Neuronal stem cell (in vitro differentiated cells): ENCODE results near the gene SIRPB1.

Experiments used
- DNase-seq: peaks from one replicate; pipeline ENCODE4 v3.0.0-alpha.2; 2013; ENCODE audit warnings: low spot score
- H2AFZ ChIP-seq: one replicate; pipeline ENCODE4 v1.6.1; 2013; ENCODE audit warnings: mild to moderate bottlenecking, low read length, inconsistent platforms
- H2AK5ac ChIP-seq: 2 replicates; pipeline ENCODE4 v1.6.1; 2013; ENCODE audit warnings: low read depth, mild to moderate bottlenecking, inconsistent platforms, low read length, moderate library complexity, mixed read lengths
- H2BK120ac ChIP-seq: 2 replicates; pipeline ENCODE4 v1.6.1; 2013; ENCODE audit warnings: low read depth, mild to moderate bottlenecking, inconsistent platforms, low read length, moderate library complexity, mixed read lengths
- H2BK12ac ChIP-seq: one replicate; pipeline ENCODE4 v1.6.1; 2013; ENCODE audit warnings: low read length, inconsistent platforms
- H2BK15ac ChIP-seq: 2 replicates; pipeline ENCODE4 v1.6.1; 2013; ENCODE audit warnings: mild to moderate bottlenecking, low read length, inconsistent platforms, mixed read lengths
- H2BK5ac ChIP-seq: one replicate; pipeline ENCODE4 v1.6.1; 2013; ENCODE audit warnings: inconsistent platforms, mild to moderate bottlenecking, low read length, moderate library complexity
- H3K14ac ChIP-seq: one replicate; pipeline ENCODE4 v1.6.1; 2013; ENCODE audit warnings: low read length, inconsistent platforms
- H3K18ac ChIP-seq: 2 replicates; pipeline ENCODE4 v1.6.1; 2013; ENCODE audit warnings: low read length, inconsistent platforms
- H3K23ac ChIP-seq: 2 replicates; pipeline ENCODE4 v1.6.1; 2013; ENCODE audit warnings: low read depth, mild to moderate bottlenecking, mixed read lengths, low read length, inconsistent platforms; ENCODE audit not compliant: poor library complexity
- H3K27ac ChIP-seq: replicated peaks from 3 replicates; pipeline ENCODE4 v1.5.1; 2013; ENCODE audit warnings: low read length, inconsistent platforms
- H3K27me3 ChIP-seq, 3 experiments: 2 replicates each; pipeline ENCODE4 v1.6.1; 2013; ENCODE audit warnings: low read length in 3 of 3, mild to moderate bottlenecking in 2 of 3, inconsistent platforms in 1 of 3, low read depth in 1 of 3, mixed read lengths in 1 of 3, moderate library complexity in 1 of 3; ENCODE audit not compliant: control insufficient read depth in 3 of 3, insufficient read depth in 3 of 3
- H3K36me3 ChIP-seq, 2 donors: replicated peaks in 1 of 2; 2 replicates each; pipeline ENCODE4 v1.6.1; 2013; ENCODE audit warnings: low read length in 2 of 2; ENCODE audit not compliant: control insufficient read depth in 2 of 2, insufficient read depth in 2 of 2
- H3K4ac ChIP-seq: 2 replicates; pipeline ENCODE4 v1.6.1; 2013; ENCODE audit warnings: inconsistent platforms, mild to moderate bottlenecking, low read length, moderate library complexity
- H3K4me1 ChIP-seq, 2 donors: 1 replicate in 1 of 2; 2 replicates in 1 of 2; pipeline ENCODE4 v1.6.1; 2013; ENCODE audit warnings: low read length in 2 of 2, low read depth in 1 of 2; ENCODE audit not compliant: control insufficient read depth in 2 of 2, insufficient read depth in 1 of 2
- H3K4me2 ChIP-seq: one replicate; pipeline ENCODE4 v1.6.1; 2013; ENCODE audit warnings: mild to moderate bottlenecking, low read length, inconsistent platforms; ENCODE audit not compliant: insufficient read depth, poor library complexity, severe bottlenecking
- H3K4me3 ChIP-seq, 2 donors: 2 replicates each; pipeline ENCODE4 v1.5.1; 2013; ENCODE audit warnings: low read length in 2 of 2, mild to moderate bottlenecking in 2 of 2, inconsistent platforms in 1 of 2, moderate library complexity in 1 of 2
- H3K79me1 ChIP-seq: one replicate; pipeline ENCODE4 v1.6.1; 2013; ENCODE audit warnings: low read depth, mild to moderate bottlenecking, inconsistent platforms, low read length, moderate library complexity
- H3K9ac ChIP-seq: one replicate; pipeline ENCODE4 v1.6.1; 2013; ENCODE audit warnings: mild to moderate bottlenecking, low read depth, low read length, inconsistent platforms; ENCODE audit not compliant: poor library complexity
- H3K9me3 ChIP-seq, 2 donors: replicated peaks in 1 of 2; 2 replicates each; pipeline versions ENCODE3 to v1.6.1; 2013; ENCODE audit warnings: low read length in 2 of 2, mild to moderate bottlenecking in 2 of 2, inconsistent platforms in 1 of 2, low read depth in 1 of 2, mixed read lengths in 1 of 2, moderate library complexity in 1 of 2; ENCODE audit not compliant: control insufficient read depth in 2 of 2, insufficient read depth in 1 of 2
- H4K8ac ChIP-seq: one replicate; pipeline ENCODE4 v1.6.1; 2013; ENCODE audit warnings: low read depth, mild to moderate bottlenecking, inconsistent platforms, low read length, moderate library complexity
- H4K91ac ChIP-seq: one replicate; pipeline ENCODE4 v1.6.1; 2013; ENCODE audit warnings: low read length, low read depth, mild to moderate bottlenecking, inconsistent platforms; ENCODE audit not compliant: poor library complexity
- WGBS, 2 donors: extraction: QIAGEN DNeasy Blood & Tissue Kit; methylation state at CpG; one replicate each; pipeline ENCODE4 v1.1.7; 2013; ENCODE audit warnings: missing lambda C conversion rate in 2 of 2, mixed read lengths in 1 of 2; ENCODE audit not compliant: insufficient read length in 2 of 2, insufficient replicate concordance in 1 of 2; ENCODE audit errors: extremely low coverage in 2 of 2; 5-methylcytosine and 5-hydroxymethylcytosine counted together

The SIRPB1 gene

GRCh38 chr20:1623501-1624205 lies 3.8 kb upstream of the SIRPB1 start:
- no peak overlapping the region for H4K91ac ChIP-seq
- H3K4me3 ChIP-seq = no peak overlapping the region
- no peak overlapping the region for H3K4me2 ChIP-seq
- no peak overlapping the region for H3K27ac ChIP-seq
- no peak overlapping the region for H2BK120ac ChIP-seq
- H2BK15ac ChIP-seq = no peak overlapping the region
- no peaks in the 10 kb centered on the region for H3K9me3 ChIP-seq
- H4K8ac ChIP-seq = no peak overlapping the region
- H3K4me1 ChIP-seq = no peaks in the 10 kb centered on the region
- no peak overlapping the region for H3K9ac ChIP-seq
- H2AK5ac ChIP-seq = no peak overlapping the region
- H3K27me3 ChIP-seq = peaks cover 0 to 6% (median 0%) of the 10 kb centered on the region in 3 experiments
- no peak overlapping the region for H3K4ac ChIP-seq
- no CpG with 5 or more reads among the region's 14 CpGs for WGBS, 2 donors
- no peak for DNase-seq
- H3K23ac ChIP-seq = no peak overlapping the region
- no peaks in the 10 kb centered on the region for H3K79me1 ChIP-seq
- no peak overlapping the region for H2AFZ ChIP-seq
- H2BK12ac ChIP-seq = no peak overlapping the region
- H3K14ac ChIP-seq = no peak overlapping the region
- no peaks in the 10 kb centered on the region for H3K36me3 ChIP-seq
- no peak overlapping the region for H2BK5ac ChIP-seq
- no peak overlapping the region for H3K18ac ChIP-seq

GRCh38 chr20:1622450-1622849 lies 2.6 kb upstream of the SIRPB1 start:
- Histone ChIP-seq H3K4me3 (no peak overlapping the region), H3K23ac (no peak overlapping the region), H2BK15ac (no peak overlapping the region), H3K4ac (no peak overlapping the region), H3K9me3 (no peaks in the 10 kb centered on the region), H2BK12ac (no peak overlapping the region), H3K36me3 (no peaks in the 10 kb centered on the region), H3K4me2 (no peak overlapping the region), H3K27me3 (peaks cover 0 to 2% (median 0%) of the 10 kb centered on the region in 3 experiments), H2AFZ (no peak overlapping the region), H3K4me1 (no peaks in the 10 kb centered on the region), H4K8ac (no peak overlapping the region), H3K79me1 (no peaks in the 10 kb centered on the region), H2BK5ac (no peak overlapping the region), H4K91ac (no peak overlapping the region), H3K14ac (no peak overlapping the region), H3K27ac (no peak overlapping the region), H2AK5ac (no peak overlapping the region), H2BK120ac (no peak overlapping the region), H3K18ac (no peak overlapping the region), H3K9ac (no peak overlapping the region)
- no peak for DNase-seq
- no CpG with 5 or more reads among the region's 1 CpG for WGBS, 2 donors

- Histone ChIP-seq H2BK15ac (no peak overlapping the region), H3K79me1 (no peaks in the 10 kb centered on the region), H2BK12ac (no peak overlapping the region), H3K18ac (no peak overlapping the region), H3K4me2 (no peak overlapping the region), H3K4ac (no peak overlapping the region), H3K9me3 (no peaks in the 10 kb centered on the region), H3K27me3 (no peaks in the 10 kb centered on the region), H2BK120ac (no peak overlapping the region), H3K9ac (no peak overlapping the region), H3K27ac (no peak overlapping the region), H3K36me3 (no peaks in the 10 kb centered on the region), H2AK5ac (no peak overlapping the region), H2AFZ (no peak overlapping the region), H3K4me1 (no peaks in the 10 kb centered on the region), H3K14ac (no peak overlapping the region), H2BK5ac (no peak overlapping the region), H3K4me3 (no peak overlapping the region), H3K23ac (no peak overlapping the region), H4K91ac (no peak overlapping the region), H4K8ac (no peak overlapping the region)
- no peak for DNase-seq
- WGBS, 2 donors = no CpG with 5 or more reads among the region's 1 CpG
Measured at GRCh38 chr20:1621316-1621715, 1.5 kb upstream of the SIRPB1 start.

- H3K9ac ChIP-seq = no peak overlapping the region
- no peak overlapping the region for H2BK5ac ChIP-seq
- H2AFZ ChIP-seq = no peak overlapping the region
- no peaks in the 10 kb centered on the region for H3K36me3 ChIP-seq
- H3K4me1 ChIP-seq = no peaks in the 10 kb centered on the region
- no peak for DNase-seq
- H4K8ac ChIP-seq = no peak overlapping the region
- no peak overlapping the region for H3K4ac ChIP-seq
- H3K4me3 ChIP-seq = peak overlapping the region in 1 of 2 donors; percentile 18
- no peak overlapping the region for H2BK12ac ChIP-seq
- H2BK15ac ChIP-seq = no peak overlapping the region
- H3K23ac ChIP-seq = no peak overlapping the region
- H3K79me1 ChIP-seq = no peaks in the 10 kb centered on the region
- no peak overlapping the region for H3K14ac ChIP-seq
- no peak overlapping the region for H2AK5ac ChIP-seq
- H3K27ac ChIP-seq = no peak overlapping the region
- H3K27me3 ChIP-seq = no peaks in the 10 kb centered on the region
- no peak overlapping the region for H4K91ac ChIP-seq
- no peak overlapping the region for H2BK120ac ChIP-seq
- H3K18ac ChIP-seq = no peak overlapping the region
- no peak overlapping the region for H3K4me2 ChIP-seq
- H3K9me3 ChIP-seq = no peaks in the 10 kb centered on the region
Measured at GRCh38 chr20:1618954-1619540, 762 bp downstream of the SIRPB1 start.
